ENCODE data around the gene IGFBP5. TPM values are rescaled to one million over a fixed set of nuclear protein-coding genes. Genes with fewer than 3 reads are reported as not detected.

Gene IGFBP5
- total RNA-seq, 1 donor from 2014 or later: 150 TPM

- Histone ChIP-seq H2AFZ (replicated peaks) (no peak overlapping the region), H3K4me2 (peak overlapping the region; percentile 54), H3K27ac (no peak overlapping the region), H4K20me1 (ENCODE audit: low read depth) (peaks cover 54% of the 10 kb centered on the region), H3K36me3 (no peaks in the 10 kb centered on the region), H3K79me2 (ENCODE audit: low read depth) (no peaks in the 10 kb centered on the region), H3K4me1 (peaks cover 15% of the 10 kb centered on the region), H3K9me3 (ENCODE audit: low read depth) (no peaks in the 10 kb centered on the region), H3K27me3 (no peaks in the 10 kb centered on the region), H3F3A (ENCODE audit: low read depth) (peaks cover 22% of the 10 kb centered on the region), H3K9ac (no peak overlapping the region), H3K4me3 (no peak overlapping the region)
- no peaks in the 10 kb centered on the region for H3K9me3 Mint-ChIP-seq
- H3K27ac Mint-ChIP-seq: no peak overlapping the region
- H3K4me3 Mint-ChIP-seq: no peak overlapping the region
- TF ChIP-seq EZH2 (IDR thresholded peaks at IDR 0.05): no peak
- peak; percentile 86 for DNase-seq (ENCODE audit: low spot score)
- peaks cover 12% of the 10 kb centered on the region for H3K27me3 Mint-ChIP-seq (ENCODE audit: insufficient read depth, low read depth)
- peaks cover 29% of the 10 kb centered on the region for H3K4me1 Mint-ChIP-seq
- peaks cover 19% of the 10 kb centered on the region for H3K36me3 Mint-ChIP-seq
Observed at GRCh38 chr2:216665717-216666116, 29.6 kb downstream of the IGFBP5 start.

- Histone ChIP-seq H3K27ac (no peak overlapping the region), H3K4me2 (peak overlapping the region; percentile 54), H4K20me1 (ENCODE audit: low read depth) (peaks cover 58% of the 10 kb centered on the region), H3K27me3 (no peaks in the 10 kb centered on the region), H3K36me3 (no peaks in the 10 kb centered on the region), H3K9ac (no peak overlapping the region), H2AFZ (replicated peaks) (no peak overlapping the region), H3K4me1 (peaks cover 15% of the 10 kb centered on the region), H3K79me2 (ENCODE audit: low read depth) (peaks cover 5% of the 10 kb centered on the region), H3K4me3 (no peak overlapping the region), H3K9me3 (ENCODE audit: low read depth) (no peaks in the 10 kb centered on the region), H3F3A (ENCODE audit: low read depth) (peaks cover 22% of the 10 kb centered on the region)
- DNase-seq (ENCODE audit: low spot score): peak; percentile 18
- H3K9me3 Mint-ChIP-seq: no peaks in the 10 kb centered on the region
- no peak overlapping the region for H3K4me3 Mint-ChIP-seq
- no peak overlapping the region for H3K27ac Mint-ChIP-seq
- peaks cover 14% of the 10 kb centered on the region for H3K27me3 Mint-ChIP-seq (ENCODE audit: insufficient read depth, low read depth)
- H3K36me3 Mint-ChIP-seq: peaks cover 24% of the 10 kb centered on the region
- H3K4me1 Mint-ChIP-seq: peaks cover 27% of the 10 kb centered on the region
- TF ChIP-seq EZH2phosphoT487 (IDR thresholded peaks at IDR 0.05) (no peak), EZH2 (IDR thresholded peaks at IDR 0.05) (no peak), CTCF (IDR thresholded peaks at IDR 0.05) (no peak)
Observed at GRCh38 chr2:216665242-216665641, 30.1 kb downstream of the IGFBP5 start.

- no peaks in the 10 kb centered on the region for H3K27me3 ChIP-seq
- H4K20me1 ChIP-seq (ENCODE audit: low read depth): peaks cover 65% of the 10 kb centered on the region
- no peak overlapping the region for H3K9ac ChIP-seq
- H3K4me1 ChIP-seq: peaks cover 15% of the 10 kb centered on the region
- H3K79me2 ChIP-seq (ENCODE audit: low read depth): peaks cover 10% of the 10 kb centered on the region
- no peak overlapping the region for H3K27ac ChIP-seq
- H3K9me3 Mint-ChIP-seq: no peaks in the 10 kb centered on the region
- H2AFZ ChIP-seq (replicated peaks): no peak overlapping the region
- no peaks in the 10 kb centered on the region for H3K9me3 ChIP-seq (ENCODE audit: low read depth)
- peaks cover 24% of the 10 kb centered on the region for H3K4me1 Mint-ChIP-seq
- H3K4me2 ChIP-seq: no peak overlapping the region
- peaks cover 30% of the 10 kb centered on the region for H3K36me3 Mint-ChIP-seq
- peaks cover 16% of the 10 kb centered on the region for H3K27me3 Mint-ChIP-seq (ENCODE audit: insufficient read depth, low read depth)
- no peak overlapping the region for H3K27ac Mint-ChIP-seq
- DNase-seq (ENCODE audit: low spot score): peak; percentile 31
- TF ChIP-seq CTCF (IDR thresholded peaks at IDR 0.05): peak; percentile 12
- TF ChIP-seq EZH2phosphoT487 (IDR thresholded peaks at IDR 0.05): no peak
- no peaks in the 10 kb centered on the region for H3K36me3 ChIP-seq
- no peak overlapping the region for H3K4me3 Mint-ChIP-seq
- no peak overlapping the region for H3K4me3 ChIP-seq
- peaks cover 22% of the 10 kb centered on the region for H3F3A ChIP-seq (ENCODE audit: low read depth)
Observed at GRCh38 chr2:216664593-216665034, 30.7 kb downstream of the IGFBP5 start.

GRCh38 chr2:216663846-216664245 lies 31.5 kb downstream of the IGFBP5 start:
- H3K9ac ChIP-seq: no peak overlapping the region
- TF ChIP-seq EZH2 (IDR thresholded peaks at IDR 0.05) (no peak), CTCF (IDR thresholded peaks at IDR 0.05) (no peak), EZH2phosphoT487 (IDR thresholded peaks at IDR 0.05) (no peak)
- no peak overlapping the region for H3K27ac Mint-ChIP-seq
- no peak for DNase-seq (ENCODE audit: low spot score)
- peaks cover 14% of the 10 kb centered on the region for H3K27me3 Mint-ChIP-seq (ENCODE audit: insufficient read depth, low read depth)
- H3K27me3 ChIP-seq: no peaks in the 10 kb centered on the region
- H4K20me1 ChIP-seq (ENCODE audit: low read depth): peaks cover 72% of the 10 kb centered on the region
- no peaks in the 10 kb centered on the region for H3K9me3 Mint-ChIP-seq
- no peaks in the 10 kb centered on the region for H3K36me3 ChIP-seq
- H3K9me3 ChIP-seq (ENCODE audit: low read depth): no peaks in the 10 kb centered on the region
- no peak overlapping the region for H3K4me3 ChIP-seq
- peaks cover 25% of the 10 kb centered on the region for H3K4me1 Mint-ChIP-seq
- H3K4me2 ChIP-seq: no peak overlapping the region
- H3K79me2 ChIP-seq (ENCODE audit: low read depth): peaks cover 16% of the 10 kb centered on the region
- peaks cover 35% of the 10 kb centered on the region for H3K36me3 Mint-ChIP-seq
- no peak overlapping the region for H2AFZ ChIP-seq (replicated peaks)
- no peak overlapping the region for H3K27ac ChIP-seq
- H3K4me1 ChIP-seq: peaks cover 15% of the 10 kb centered on the region
- peaks cover 22% of the 10 kb centered on the region for H3F3A ChIP-seq (ENCODE audit: low read depth)
- H3K4me3 Mint-ChIP-seq: no peak overlapping the region
